ENCODE data around the gene TTC6.

DNA sequence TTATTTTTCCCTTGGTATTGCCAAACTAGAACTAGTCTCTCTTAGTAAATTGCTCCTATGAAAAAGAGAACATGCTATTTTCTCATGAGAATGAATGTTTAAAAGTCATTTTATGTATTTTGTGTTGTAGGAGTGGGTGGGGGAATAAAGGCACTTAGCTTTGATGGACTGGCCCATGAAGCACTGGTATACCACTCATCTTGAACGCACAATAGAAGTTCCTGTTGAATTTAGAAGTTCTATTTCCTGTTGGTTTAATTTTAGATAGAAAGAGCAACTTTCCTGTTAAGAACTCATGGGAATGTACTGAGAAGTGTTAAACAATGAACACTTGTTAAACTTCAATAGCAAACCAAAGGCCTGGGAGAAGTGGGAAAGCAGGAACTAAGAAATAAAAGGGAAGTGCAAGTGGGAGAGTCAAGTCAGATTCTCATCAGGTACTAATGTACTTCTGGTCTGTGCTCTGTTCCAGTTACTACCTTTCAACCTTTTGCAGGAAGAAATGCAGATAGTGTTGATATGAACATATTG, 23.1 kb downstream of the TTC6 start:
- TF ChIP-seq, protein P1, sequence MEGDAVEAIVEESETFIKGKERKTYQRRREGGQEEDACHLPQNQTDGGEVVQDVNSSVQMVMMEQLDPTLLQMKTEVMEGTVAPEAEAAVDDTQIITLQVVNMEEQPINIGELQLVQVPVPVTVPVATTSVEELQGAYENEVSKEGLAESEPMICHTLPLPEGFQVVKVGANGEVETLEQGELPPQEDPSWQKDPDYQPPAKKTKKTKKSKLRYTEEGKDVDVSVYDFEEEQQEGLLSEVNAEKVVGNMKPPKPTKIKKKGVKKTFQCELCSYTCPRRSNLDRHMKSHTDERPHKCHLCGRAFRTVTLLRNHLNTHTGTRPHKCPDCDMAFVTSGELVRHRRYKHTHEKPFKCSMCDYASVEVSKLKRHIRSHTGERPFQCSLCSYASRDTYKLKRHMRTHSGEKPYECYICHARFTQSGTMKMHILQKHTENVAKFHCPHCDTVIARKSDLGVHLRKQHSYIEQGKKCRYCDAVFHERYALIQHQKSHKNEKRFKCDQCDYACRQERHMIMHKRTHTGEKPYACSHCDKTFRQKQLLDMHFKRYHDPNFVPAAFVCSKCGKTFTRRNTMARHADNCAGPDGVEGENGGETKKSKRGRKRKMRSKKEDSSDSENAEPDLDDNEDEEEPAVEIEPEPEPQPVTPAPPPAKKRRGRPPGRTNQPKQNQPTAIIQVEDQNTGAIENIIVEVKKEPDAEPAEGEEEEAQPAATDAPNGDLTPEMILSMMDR (IDR thresholded peaks at IDR 0.05) = no peak
- TF ChIP-seq POLR2AphosphoS5 (IDR thresholded peaks at IDR 0.05; ENCODE audit: insufficient read depth in 1 of 2, low read depth in 1 of 2) (no peak), POLR2A (IDR thresholded peaks at IDR 0.05) (no peak)

Measured in vagina (tissue), 2 donors.